Measurements from ENCODE around the gene NUMB.

The NUMB gene

DNA sequence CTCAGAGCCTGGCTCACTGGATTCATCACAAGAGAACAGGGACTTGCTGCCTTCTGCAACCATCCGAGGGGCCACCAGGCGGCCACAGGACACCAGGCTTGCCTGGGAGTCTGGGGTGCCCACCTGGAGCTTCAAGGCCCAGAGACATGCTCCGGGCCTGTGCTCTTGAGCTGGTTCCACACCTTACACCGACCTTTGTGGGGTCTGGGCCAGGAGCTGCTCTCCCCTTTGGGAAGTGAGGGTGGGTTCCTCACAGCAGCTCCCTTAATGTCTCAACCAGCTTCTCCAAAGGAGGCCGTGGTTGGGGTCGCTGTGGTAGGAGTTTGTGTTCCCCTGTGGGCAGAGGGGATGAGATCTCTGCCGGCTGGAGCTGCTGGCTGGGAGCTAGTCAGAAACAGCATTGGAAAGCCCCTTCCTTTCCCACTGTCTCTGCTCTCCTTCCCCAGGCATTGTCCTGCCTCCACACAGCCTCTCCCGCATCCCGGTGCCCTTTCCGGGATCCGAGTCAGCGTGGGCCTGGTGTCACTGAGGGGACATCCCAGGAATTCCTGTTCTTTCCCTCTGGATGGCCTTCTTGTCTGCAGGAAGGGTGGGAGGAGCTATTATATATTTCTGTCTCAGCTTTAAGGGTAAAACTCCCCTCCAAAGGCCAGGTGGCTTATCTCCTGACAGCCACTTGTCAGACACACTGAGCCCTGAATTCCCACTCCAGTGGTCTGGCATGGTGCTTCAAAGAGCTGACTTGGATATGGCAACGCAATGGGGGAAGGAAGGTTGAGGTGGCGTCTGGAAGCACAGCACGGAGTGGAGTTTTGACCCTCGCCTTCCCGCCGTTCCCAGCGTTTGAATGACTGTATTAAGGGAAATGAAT is 226.1 kb downstream of the NUMB start:
- peak; percentile 73 for DNase-seq (ENCODE audit: low spot score)

DNA sequence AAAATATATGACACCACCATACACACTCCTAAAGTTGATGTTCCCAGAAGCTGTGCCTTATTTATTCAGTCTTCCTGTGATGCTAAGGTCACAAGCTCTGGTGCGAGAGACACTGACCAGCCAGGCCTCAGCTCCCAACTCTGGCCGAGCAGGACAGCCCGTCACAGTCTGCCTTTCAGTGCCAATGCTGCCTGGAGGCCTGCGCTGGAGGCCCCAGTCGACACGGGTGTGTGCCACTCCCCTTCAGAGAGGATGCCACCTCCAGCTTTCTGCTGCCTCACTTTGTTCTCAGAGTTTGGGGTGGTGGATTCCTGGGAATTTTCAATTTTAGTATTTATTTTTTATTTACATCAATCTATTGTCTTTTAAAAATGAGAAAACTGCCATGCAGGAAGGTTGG is 228.3 kb downstream of the NUMB start:
- DNase-seq (ENCODE audit: low spot score) = no peak

DNA sequence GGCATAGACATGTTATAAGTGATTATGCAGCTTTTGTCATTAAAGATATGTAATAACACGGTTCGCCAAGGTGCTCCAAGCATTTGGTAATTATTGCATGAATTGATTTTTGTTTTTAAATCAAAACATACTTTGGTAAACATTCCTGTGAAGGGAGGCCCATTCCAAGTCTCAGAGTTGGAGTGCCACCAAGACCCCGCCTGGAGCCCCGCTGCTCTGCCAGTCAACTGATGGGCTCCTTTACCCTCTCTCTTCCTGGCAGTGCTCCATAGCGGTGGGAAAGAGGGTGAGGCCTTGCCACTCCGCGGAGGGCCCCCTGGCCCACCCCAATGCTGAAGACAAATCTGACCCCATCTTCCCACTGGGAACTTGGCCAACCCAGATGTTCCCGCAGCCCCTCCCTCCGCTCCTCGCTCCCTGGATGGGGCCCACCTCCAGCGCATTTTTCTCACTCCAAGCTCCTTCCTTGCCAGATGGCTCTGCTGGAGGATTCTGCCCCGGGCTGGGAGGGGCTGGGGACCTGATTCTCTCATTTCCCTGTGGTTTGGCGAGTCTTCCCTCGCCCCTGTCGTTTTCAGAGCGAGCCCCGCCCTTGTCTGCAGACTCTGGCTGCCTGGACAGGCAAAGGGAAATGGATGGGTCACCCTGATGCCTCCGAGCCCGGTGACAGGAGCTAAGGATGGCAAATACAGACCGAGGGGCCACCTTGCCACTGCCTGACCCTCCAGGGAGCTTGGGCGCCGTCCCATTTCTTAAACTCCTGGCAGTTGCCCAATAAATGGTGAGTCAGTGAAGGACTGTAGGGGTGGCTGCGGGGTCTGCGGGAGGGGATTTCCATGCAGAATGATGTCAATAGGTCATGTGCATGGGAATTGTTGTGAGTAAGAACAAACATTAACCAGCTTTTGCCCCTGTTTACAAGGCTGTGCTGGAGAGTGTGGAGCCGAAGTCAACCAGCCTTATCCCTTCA is 230.2 kb downstream of the NUMB start:
- DNase-seq (ENCODE audit: low spot score) = peak; percentile 63

DNA sequence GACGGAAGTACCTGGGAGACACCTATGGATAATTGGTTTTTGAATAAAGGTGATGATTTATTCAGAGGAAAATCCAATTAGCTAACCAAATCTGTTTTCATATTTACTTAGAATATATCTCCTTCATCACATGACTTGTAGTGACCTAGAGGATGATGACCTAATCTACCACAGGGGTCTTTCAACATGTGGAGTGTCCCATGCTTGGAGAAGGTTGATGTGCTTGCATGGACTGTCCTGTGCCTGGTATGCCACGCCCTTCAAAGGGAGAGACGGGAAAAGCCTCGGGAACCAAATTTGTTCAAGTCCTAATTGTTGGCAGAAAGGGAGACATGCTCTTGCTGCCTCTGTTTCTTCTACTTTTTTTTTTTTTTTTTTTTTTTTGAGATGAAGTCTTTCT is 232.8 kb downstream of the NUMB start:
- DNase-seq (ENCODE audit: low spot score) = no peak

Measured in iPS-NIHi11 (cell line).